GM12878 (cell line): ENCODE data around the gene RARRES2. TPM values are rescaled to one million over a fixed set of nuclear protein-coding genes. Genes with fewer than 3 reads are reported as not detected.

Source experiments
- ATAC-seq: fragments of 200-7000 bp; cut with Tn5 transposase; 3 replicates; pipeline ENCODE4 v1.9.1; 2020; ENCODE audit warnings: mild to moderate bottlenecking, moderate library complexity
- BruUV-seq: library from RNA; stranded (reverse); fragments of 400-500 nt; replicated peaks from 2 replicates; lab custom pipeline; 2021; lab: Mats Ljungman, UMichigan
- CTCF ChIA-PET: fragments of 300-600 bp; sonication (Branson Sonifier 250); formaldehyde crosslinking; extraction: SDS; loops from one replicate; lab custom pipeline; 2021; ENCODE audit warnings: inconsistent platforms; lab: Yijun Ruan, JAX
- POLR2A ChIA-PET: fragments of 350-600 bp; formaldehyde crosslinking; extraction: SDS; loops from one replicate; lab custom pipeline; 2021; ENCODE audit warnings: inconsistent platforms; lab: Charles Lee
- RAD21 ChIA-PET: fragments of 300-600 bp; sonication (Branson Sonifier 250); formaldehyde crosslinking; loops from one replicate; lab custom pipeline; 2023; ENCODE audit warnings: antibody characterized with exemption; ENCODE audit not compliant: unreplicated experiment; lab: Charles Lee
- SMC1A ChIA-PET: fragments of 300-600 bp; sonication (Branson Sonifier 250); formaldehyde crosslinking; loops from one replicate; lab custom pipeline; 2023; ENCODE audit not compliant: unreplicated experiment, uncharacterized antibody; lab: Charles Lee
- DNase-seq: peaks from one replicate; pipeline ENCODE4 v3.0.0-alpha.2; 2011; ENCODE audit warnings: low read depth, low spot score
- FAIRE-seq: peaks from 3 replicates; lab custom pipeline; 2011; peaks lifted over from hg19 to GRCh38; lab: Jason Lieb, UNC
- H2AFZ ChIP-seq: 2 replicates; pipeline ENCODE4 v1.6.0; 2011; ENCODE audit warnings: low read depth, low read length, control low read depth; ENCODE audit not compliant: control insufficient read depth
- H3K27ac ChIP-seq: 2 replicates; pipeline ENCODE4 v1.5.1; 2011; ENCODE audit warnings: control low read depth; ENCODE audit not compliant: control insufficient read depth, insufficient read depth
- H3K27me3 ChIP-seq, 2 experiments: replicated peaks in 1 of 2; 2 replicates each; pipeline versions ENCODE4 v1.6.0 to v1.6.1; 2011; ENCODE audit warnings: low read length in 1 of 2; ENCODE audit not compliant: control insufficient read depth in 2 of 2, insufficient read depth in 2 of 2
- H3K36me3 ChIP-seq, 2 experiments: 2 replicates each; pipeline ENCODE4 v1.5.1; 2011; ENCODE audit warnings: low read length in 1 of 2; ENCODE audit not compliant: control insufficient read depth in 2 of 2, insufficient read depth in 2 of 2
- H3K4me1 ChIP-seq: 2 replicates; pipeline ENCODE4 v1.6.1; 2011; ENCODE audit warnings: mild to moderate bottlenecking, low read length, moderate library complexity, mixed read lengths; ENCODE audit not compliant: control insufficient read depth, insufficient read depth
- H3K4me2 ChIP-seq: 2 replicates; pipeline ENCODE4 v1.6.0; 2011; ENCODE audit warnings: control low read depth; ENCODE audit not compliant: control insufficient read depth, insufficient read depth
- H3K4me3 ChIP-seq: fragments of 200-600 bp; sonication (generic); 2 replicates; pipeline ENCODE4 v1.5.1; 2016
- H3K79me2 ChIP-seq: 2 replicates; pipeline ENCODE4 v1.6.0; 2011; ENCODE audit warnings: low read length; ENCODE audit not compliant: control insufficient read depth, insufficient read depth
- H3K9ac ChIP-seq: 2 replicates; pipeline ENCODE4 v1.8.0; 2011; ENCODE audit warnings: low read length, control low read depth, mixed read lengths; ENCODE audit not compliant: control insufficient read depth, insufficient read depth
- H3K9me3 ChIP-seq: replicated peaks from 3 replicates; pipeline ENCODE4 v1.5.1; 2011; ENCODE audit warnings: mild to moderate bottlenecking, low read length; ENCODE audit not compliant: control insufficient read depth, insufficient read depth
- H4K20me1 ChIP-seq: 2 replicates; pipeline ENCODE4 v1.6.0; 2011; ENCODE audit not compliant: control insufficient read depth, insufficient read depth
- BRCA1 ChIP-seq: IDR thresholded peaks from 2 replicates; pipeline ENCODE4 v1.6.1; 2011; ENCODE audit warnings: low read depth, low read length, improper control_type of control experiment
- CBX5 ChIP-seq: sonication (generic); IDR thresholded peaks from 2 replicates; pipeline ENCODE4 v1.6.1; 2016; ENCODE audit warnings: low read depth, moderate library complexity, mild to moderate bottlenecking, inconsistent platforms
- CHD1 ChIP-seq: IDR thresholded peaks from 2 replicates; pipeline ENCODE4 v1.6.1; 2012; ENCODE audit warnings: low read depth, low read length, improper control_type of control experiment
- FOS ChIP-seq: IDR thresholded peaks from 3 replicates; pipeline ENCODE4 v1.6.1; 2011; ENCODE audit warnings: borderline replicate concordance; ENCODE audit not compliant: insufficient read length; ENCODE audit errors: extremely low read depth
- FOXK2 ChIP-seq: fragments of 450-650 bp; IDR thresholded peaks from 2 replicates; pipeline ENCODE4 v1.6.1; 2017; ENCODE audit warnings: mild to moderate bottlenecking, moderate library complexity
- FOXM1 ChIP-seq: IDR thresholded peaks from 2 replicates; pipeline ENCODE4 v1.6.1; 2012; ENCODE audit warnings: low read depth, mild to moderate bottlenecking, inconsistent platforms, low read length, moderate library complexity
- LARP7 ChIP-seq: fragments of 450-650 bp; IDR thresholded peaks from 2 replicates; pipeline ENCODE4 v1.6.1; 2017; ENCODE audit warnings: mild to moderate bottlenecking
- PAX8 ChIP-seq: fragments of 450-650 bp; IDR thresholded peaks from 2 replicates; pipeline ENCODE4 v1.6.1; 2017; ENCODE audit warnings: mild to moderate bottlenecking, moderate library complexity
- POU2F2 ChIP-seq: IDR thresholded peaks from 3 replicates; pipeline ENCODE4 v1.6.1; 2011; ENCODE audit warnings: low read depth, mild to moderate bottlenecking, low read length, borderline replicate concordance
- RFX5 ChIP-seq: IDR thresholded peaks from 2 replicates; pipeline ENCODE4 v1.6.1; 2011; ENCODE audit warnings: low read depth, low read length, improper control_type of control experiment
- SREBF2 ChIP-seq: IDR thresholded peaks from 2 replicates; pipeline ENCODE4 v1.6.1; 2012; ENCODE audit warnings: mild to moderate bottlenecking, low read length
- YY1 ChIP-seq: IDR thresholded peaks from 2 replicates; pipeline ENCODE4 v1.6.1; 2011; ENCODE audit warnings: low read depth, mild to moderate bottlenecking, low read length
- ZNF217 ChIP-seq: fragments of 450-650 bp; IDR thresholded peaks from 2 replicates; pipeline ENCODE4 v1.6.1; 2017; ENCODE audit warnings: antibody characterized with exemption, mild to moderate bottlenecking
- ZNF24 ChIP-seq: fragments of 450-650 bp; IDR thresholded peaks from 2 replicates; pipeline ENCODE4 v1.6.1; 2017; ENCODE audit warnings: antibody characterized with exemption, mild to moderate bottlenecking
- WGBS: methylation state at CpG from one replicate; pipeline ENCODE4 v1.1.6; 2016; ENCODE audit warnings: low lambda C conversion rate; ENCODE audit not compliant: insufficient replicate concordance, insufficient coverage; ENCODE audit errors: missing lambda C conversion rate; 5-methylcytosine and 5-hydroxymethylcytosine counted together
- in situ Hi-C: fragments of 300-500 bp; cut with MboI; formaldehyde crosslinking; loops from 9 replicates; pipeline ENCODE4 v1.14.3; 2018; ENCODE audit warnings: mixed read lengths
- intact Hi-C: fragments of 100-400 bp; cut with micrococcal nuclease; formaldehyde crosslinking; loops from one replicate; pipeline ENCODE4 v1.14.2; 2022; ENCODE audit not compliant: unreplicated experiment
- polyA plus RNA-seq, 11 experiments: library from polyadenylated mRNA; depleted of rRNA in 4 of 11; unstranded in 6 of 11; stranded (reverse) in 5 of 11; fragments of >200 nt; fragmentation: Nextera tagmentation in 4 of 11; fragmentation: Illumina TruSeq in 1 of 11; extraction: Ambion mirVana in 4 of 11; extraction: Trizol in 1 of 11; gene quantifications; 1 replicate in 1 of 11; 2 replicates in 10 of 11; pipeline versions ENCODE4 v1.2.1 to v1.2.3, GENCODE V29; 2011 to 2016; ENCODE audit warnings: inconsistent platforms in 2 of 11, missing spikeins in 2 of 11, low read depth in 1 of 11
- total RNA-seq, 4 experiments: library from RNA; depleted of rRNA in 3 of 4; stranded (reverse); fragments of >200 nt in 3 of 4; fragmentation: Illumina TruSeq in 1 of 4; extraction: Trizol in 1 of 4; gene quantifications; 2 replicates each; pipeline versions ENCODE4 v1.2.1 to v1.2.3, GENCODE V29; 2013 to 2021
- TF ChIP-seq, protein P1 (sequence below): fragments of 450-650 bp; IDR thresholded peaks from 2 replicates; pipeline ENCODE4 v1.6.1; 2016; ENCODE audit warnings: mild to moderate bottlenecking, moderate library complexity, borderline replicate concordance
- TF ChIP-seq, protein P2 (sequence below): fragments of 450-650 bp; IDR thresholded peaks from 2 replicates; pipeline ENCODE4 v1.6.1; 2017; ENCODE audit warnings: low read depth, mild to moderate bottlenecking, moderate library complexity
- TF ChIP-seq, protein P3 (sequence below): fragments of 450-650 bp; IDR thresholded peaks from 2 replicates; pipeline ENCODE4 v1.6.1; 2017; ENCODE audit warnings: antibody characterized with exemption, mild to moderate bottlenecking, moderate library complexity

The RARRES2 gene
- total and polyA plus RNA-seq, 10 of the 15 experiments (the other 5 are each of a cell fraction or from before 2014, with no cell fraction given) = 0.13 to 2.2 (median 0.40) TPM; not detected in 3

- TF ChIP-seq, protein P1, sequence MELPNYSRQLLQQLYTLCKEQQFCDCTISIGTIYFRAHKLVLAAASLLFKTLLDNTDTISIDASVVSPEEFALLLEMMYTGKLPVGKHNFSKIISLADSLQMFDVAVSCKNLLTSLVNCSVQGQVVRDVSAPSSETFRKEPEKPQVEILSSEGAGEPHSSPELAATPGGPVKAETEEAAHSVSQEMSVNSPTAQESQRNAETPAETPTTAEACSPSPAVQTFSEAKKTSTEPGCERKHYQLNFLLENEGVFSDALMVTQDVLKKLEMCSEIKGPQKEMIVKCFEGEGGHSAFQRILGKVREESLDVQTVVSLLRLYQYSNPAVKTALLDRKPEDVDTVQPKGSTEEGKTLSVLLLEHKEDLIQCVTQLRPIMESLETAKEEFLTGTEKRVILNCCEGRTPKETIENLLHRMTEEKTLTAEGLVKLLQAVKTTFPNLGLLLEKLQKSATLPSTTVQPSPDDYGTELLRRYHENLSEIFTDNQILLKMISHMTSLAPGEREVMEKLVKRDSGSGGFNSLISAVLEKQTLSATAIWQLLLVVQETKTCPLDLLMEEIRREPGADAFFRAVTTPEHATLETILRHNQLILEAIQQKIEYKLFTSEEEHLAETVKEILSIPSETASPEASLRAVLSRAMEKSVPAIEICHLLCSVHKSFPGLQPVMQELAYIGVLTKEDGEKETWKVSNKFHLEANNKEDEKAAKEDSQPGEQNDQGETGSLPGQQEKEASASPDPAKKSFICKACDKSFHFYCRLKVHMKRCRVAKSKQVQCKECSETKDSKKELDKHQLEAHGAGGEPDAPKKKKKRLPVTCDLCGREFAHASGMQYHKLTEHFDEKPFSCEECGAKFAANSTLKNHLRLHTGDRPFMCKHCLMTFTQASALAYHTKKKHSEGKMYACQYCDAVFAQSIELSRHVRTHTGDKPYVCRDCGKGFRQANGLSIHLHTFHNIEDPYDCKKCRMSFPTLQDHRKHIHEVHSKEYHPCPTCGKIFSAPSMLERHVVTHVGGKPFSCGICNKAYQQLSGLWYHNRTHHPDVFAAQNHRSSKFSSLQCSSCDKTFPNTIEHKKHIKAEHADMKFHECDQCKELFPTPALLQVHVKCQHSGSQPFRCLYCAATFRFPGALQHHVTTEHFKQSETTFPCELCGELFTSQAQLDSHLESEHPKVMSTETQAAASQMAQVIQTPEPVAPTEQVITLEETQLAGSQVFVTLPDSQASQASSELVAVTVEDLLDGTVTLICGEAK = no peak
These were observed 29.7 kb downstream of the RARRES2 start (continued) for GRCh38 chr7:150311711-150312110.

DNA sequence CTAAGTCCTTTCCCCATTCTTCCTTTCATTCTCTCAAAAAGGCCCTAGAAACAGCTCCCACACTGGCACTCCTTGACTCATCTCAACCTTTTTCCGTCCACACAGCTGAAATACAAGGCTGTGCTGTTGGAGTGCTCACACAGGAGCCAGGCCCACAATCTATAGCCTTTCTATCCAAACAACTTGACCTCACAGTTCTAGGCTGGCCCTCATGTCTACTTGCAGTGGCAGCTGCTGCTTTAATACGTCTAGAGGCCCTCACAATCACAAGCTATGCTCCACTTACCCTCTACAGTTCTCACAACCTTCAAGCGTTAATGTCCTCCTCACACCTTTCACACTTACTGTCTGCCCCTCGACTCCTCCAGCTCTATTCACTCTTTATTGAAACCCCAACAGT is 30.3 kb downstream of the RARRES2 start:
- FAIRE-seq (no peak), ATAC-seq (no peak), DNase-seq (no peak)
- Histone ChIP-seq H3K36me3 (no peaks in the 10 kb centered on the region), H3K27ac (no peak overlapping the region), H3K4me2 (no peak overlapping the region), H3K27me3 (no peaks in the 10 kb centered on the region), H3K79me2 (no peaks in the 10 kb centered on the region), H3K9me3 (no peaks in the 10 kb centered on the region), H4K20me1 (no peaks in the 10 kb centered on the region), H3K9ac (no peak overlapping the region), H2AFZ (no peak overlapping the region), H3K4me3 (no peak overlapping the region), H3K4me1 (no peaks in the 10 kb centered on the region)
- POLR2A ChIA-PET = no interaction called here
- 89% methylated on average over 4 of the region's 4 CpGs for WGBS
- SMC1A ChIA-PET = no interaction called here
- intact Hi-C loops = no loop called here
- no TSS peak for BruUV-seq
- CTCF ChIA-PET = no interaction called here
- in situ Hi-C loops = no loop called here
- RAD21 ChIA-PET = no interaction called here
- TF ChIP-seq, protein P2, sequence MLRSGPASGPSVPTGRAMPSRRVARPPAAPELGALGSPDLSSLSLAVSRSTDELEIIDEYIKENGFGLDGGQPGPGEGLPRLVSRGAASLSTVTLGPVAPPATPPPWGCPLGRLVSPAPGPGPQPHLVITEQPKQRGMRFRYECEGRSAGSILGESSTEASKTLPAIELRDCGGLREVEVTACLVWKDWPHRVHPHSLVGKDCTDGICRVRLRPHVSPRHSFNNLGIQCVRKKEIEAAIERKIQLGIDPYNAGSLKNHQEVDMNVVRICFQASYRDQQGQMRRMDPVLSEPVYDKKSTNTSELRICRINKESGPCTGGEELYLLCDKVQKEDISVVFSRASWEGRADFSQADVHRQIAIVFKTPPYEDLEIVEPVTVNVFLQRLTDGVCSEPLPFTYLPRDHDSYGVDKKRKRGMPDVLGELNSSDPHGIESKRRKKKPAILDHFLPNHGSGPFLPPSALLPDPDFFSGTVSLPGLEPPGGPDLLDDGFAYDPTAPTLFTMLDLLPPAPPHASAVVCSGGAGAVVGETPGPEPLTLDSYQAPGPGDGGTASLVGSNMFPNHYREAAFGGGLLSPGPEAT = no peak
- TF ChIP-seq RFX5 (no peak), SREBF2 (no peak), PAX8 (no peak), FOXM1 (no peak), POU2F2 (no peak), FOXK2 (no peak), LARP7 (no peak), ZNF24 (no peak), ZNF217 (no peak), YY1 (no peak), BRCA1 (no peak), CHD1 (no peak), CBX5 (no peak), FOS (no peak)
- TF ChIP-seq, protein P3, sequence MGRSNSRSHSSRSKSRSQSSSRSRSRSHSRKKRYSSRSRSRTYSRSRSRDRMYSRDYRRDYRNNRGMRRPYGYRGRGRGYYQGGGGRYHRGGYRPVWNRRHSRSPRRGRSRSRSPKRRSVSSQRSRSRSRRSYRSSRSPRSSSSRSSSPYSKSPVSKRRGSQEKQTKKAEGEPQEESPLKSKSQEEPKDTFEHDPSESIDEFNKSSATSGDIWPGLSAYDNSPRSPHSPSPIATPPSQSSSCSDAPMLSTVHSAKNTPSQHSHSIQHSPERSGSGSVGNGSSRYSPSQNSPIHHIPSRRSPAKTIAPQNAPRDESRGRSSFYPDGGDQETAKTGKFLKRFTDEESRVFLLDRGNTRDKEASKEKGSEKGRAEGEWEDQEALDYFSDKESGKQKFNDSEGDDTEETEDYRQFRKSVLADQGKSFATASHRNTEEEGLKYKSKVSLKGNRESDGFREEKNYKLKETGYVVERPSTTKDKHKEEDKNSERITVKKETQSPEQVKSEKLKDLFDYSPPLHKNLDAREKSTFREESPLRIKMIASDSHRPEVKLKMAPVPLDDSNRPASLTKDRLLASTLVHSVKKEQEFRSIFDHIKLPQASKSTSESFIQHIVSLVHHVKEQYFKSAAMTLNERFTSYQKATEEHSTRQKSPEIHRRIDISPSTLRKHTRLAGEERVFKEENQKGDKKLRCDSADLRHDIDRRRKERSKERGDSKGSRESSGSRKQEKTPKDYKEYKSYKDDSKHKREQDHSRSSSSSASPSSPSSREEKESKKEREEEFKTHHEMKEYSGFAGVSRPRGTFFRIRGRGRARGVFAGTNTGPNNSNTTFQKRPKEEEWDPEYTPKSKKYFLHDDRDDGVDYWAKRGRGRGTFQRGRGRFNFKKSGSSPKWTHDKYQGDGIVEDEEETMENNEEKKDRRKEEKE = no peak
